GM23248 (cell line): Measurements from ENCODE around the gene RIMS1. TPM values are rescaled to one million over a fixed set of nuclear protein-coding genes. Genes with fewer than 3 reads are reported as not detected.

Experiments
- DNase-seq: peaks from one replicate; pipeline ENCODE4 v3.0.0-alpha.2; 2015
- H2AFZ ChIP-seq: fragments of 200-600 bp; sonication (generic); 2 replicates; pipeline ENCODE4 v1.6.1; 2016; ENCODE audit warnings: antibody characterized with exemption
- H3F3A ChIP-seq: fragments of 200-600 bp; sonication (generic); 2 replicates; pipeline ENCODE4 v1.6.1; 2016; ENCODE audit warnings: mild to moderate bottlenecking, antibody characterized with exemption, mixed run types; ENCODE audit not compliant: insufficient read depth
- H3K27ac ChIP-seq: fragments of 200-600 bp; sonication (generic); 2 replicates; pipeline ENCODE4 v1.5.1; 2016; ENCODE audit warnings: mild to moderate bottlenecking
- H3K27me3 ChIP-seq: fragments of 200-600 bp; sonication (generic); replicated peaks from 2 replicates; pipeline ENCODE4 v1.6.1; 2016; ENCODE audit warnings: mild to moderate bottlenecking; ENCODE audit not compliant: insufficient read depth
- H3K36me3 ChIP-seq: fragments of 200-600 bp; sonication (generic); 2 replicates; pipeline ENCODE4 v1.6.1; 2016; ENCODE audit warnings: low read depth, mild to moderate bottlenecking
- H3K4me1 ChIP-seq: fragments of 200-600 bp; sonication (generic); 2 replicates; pipeline ENCODE4 v1.6.1; 2016; ENCODE audit warnings: mild to moderate bottlenecking; ENCODE audit not compliant: insufficient read depth
- H3K4me2 ChIP-seq: fragments of 200-600 bp; sonication (generic); one replicate; pipeline ENCODE4 v1.6.1; 2016; ENCODE audit warnings: mild to moderate bottlenecking; ENCODE audit not compliant: unreplicated experiment
- H3K4me3 ChIP-seq: fragments of 200-600 bp; sonication (generic); 2 replicates; pipeline ENCODE4 v1.5.1; 2016; ENCODE audit warnings: mild to moderate bottlenecking
- H3K79me2 ChIP-seq: fragments of 200-600 bp; sonication (generic); 2 replicates; pipeline ENCODE4 v1.6.1; 2016; ENCODE audit warnings: mild to moderate bottlenecking; ENCODE audit not compliant: insufficient read depth
- H3K9ac ChIP-seq: fragments of 200-600 bp; sonication (generic); 2 replicates; pipeline ENCODE4 v1.6.1; 2016; ENCODE audit warnings: mild to moderate bottlenecking
- H3K9me2 ChIP-seq: fragments of 200-600 bp; sonication (generic); 2 replicates; pipeline ENCODE4 v1.6.1; 2016; ENCODE audit warnings: mixed run types, mild to moderate bottlenecking, moderate library complexity; ENCODE audit not compliant: insufficient read depth
- H3K9me3 ChIP-seq: fragments of 200-600 bp; sonication (generic); one replicate; pipeline ENCODE4 v1.6.1; 2017; ENCODE audit warnings: low read depth
- H4K20me1 ChIP-seq: fragments of 200-600 bp; sonication (generic); 2 replicates; pipeline ENCODE4 v1.6.0; 2016; ENCODE audit not compliant: insufficient read depth
- EZH2 ChIP-seq: fragments of 200-600 bp; sonication (generic); IDR thresholded peaks from 2 replicates; pipeline ENCODE4 v1.6.1; 2018; ENCODE audit warnings: antibody characterized with exemption, mild to moderate bottlenecking; ENCODE audit not compliant: insufficient read depth, poor library complexity, severe bottlenecking
- EZH2phosphoT487 ChIP-seq: fragments of 200-600 bp; sonication (generic); IDR thresholded peaks from 2 replicates; pipeline ENCODE4 v1.6.1; 2018; ENCODE audit warnings: antibody characterized with exemption, moderate library complexity, mild to moderate bottlenecking, low read depth; ENCODE audit not compliant: insufficient read depth
- WGBS, 2 experiments: methylation state at CpG; one replicate each; pipeline ENCODE4 v1.1.6; 2015 to 2017; ENCODE audit warnings: low lambda C conversion rate in 2 of 2, low coverage in 1 of 2; ENCODE audit errors: missing lambda C conversion rate in 2 of 2; 5-methylcytosine and 5-hydroxymethylcytosine counted together
- in situ Hi-C: fragments of 300-500 bp; cut with MboI; formaldehyde crosslinking; loops from 2 replicates; pipeline ENCODE4 v1.15.0; 2020
- polyA plus RNA-seq: library from polyadenylated mRNA; unstranded; fragments of >200 nt; fragmentation: Nextera tagmentation; extraction: Ambion mirVana; gene quantifications from 2 replicates; pipeline ENCODE4 v1.2.1, GENCODE V29; 2016
- total RNA-seq: library from RNA; depleted of rRNA; stranded (reverse); fragments of >200 nt; shearing (Covaris generic); gene quantifications from 2 replicates; pipeline ENCODE4 v1.2.3, GENCODE V29; 2014

Gene RIMS1
- total and polyA plus RNA-seq, 2 experiments from 2014 or later, result 1.8 to 10.6 TPM

DNA sequence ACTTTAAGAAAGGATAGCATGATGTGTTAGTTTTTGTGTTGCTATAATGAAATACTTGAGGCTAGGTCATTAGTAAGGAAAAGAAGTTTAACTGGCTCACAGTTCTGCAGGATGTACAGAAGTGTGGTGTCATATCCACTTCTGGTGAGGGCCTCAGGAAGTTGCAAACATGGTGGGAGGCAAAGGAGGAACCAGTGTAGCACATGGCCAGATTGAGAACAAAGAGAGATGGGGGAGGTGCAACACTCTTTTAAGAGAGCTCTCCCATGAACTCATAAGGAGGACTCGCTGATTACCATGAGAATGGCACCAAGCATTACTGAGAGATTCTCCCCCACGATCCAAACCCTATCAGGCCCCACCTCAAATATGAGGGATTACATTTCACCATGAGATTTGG, 265.4 kb downstream of the RIMS1 start:
- Histone ChIP-seq H3K4me1 (no peaks in the 10 kb centered on the region), H3K36me3 (no peaks in the 10 kb centered on the region), H3K27me3 (no peaks in the 10 kb centered on the region), H3K4me3 (no peak overlapping the region), H3F3A (no peaks in the 10 kb centered on the region), H2AFZ (no peak overlapping the region), H3K79me2 (no peaks in the 10 kb centered on the region), H3K9me3 (no peaks in the 10 kb centered on the region), H3K9me2 (no peaks in the 10 kb centered on the region), H4K20me1 (no peaks in the 10 kb centered on the region), H3K9ac (no peak overlapping the region), H3K27ac (no peak overlapping the region), H3K4me2 (no peak overlapping the region)
- 16 to 17% methylated on average over 2 of the region's 2 CpGs for WGBS, 2 experiments
- in situ Hi-C loops, result no loop called here
- no peak for TF ChIP-seq EZH2phosphoT487
- no peak for TF ChIP-seq EZH2
- no peak for DNase-seq

DNA sequence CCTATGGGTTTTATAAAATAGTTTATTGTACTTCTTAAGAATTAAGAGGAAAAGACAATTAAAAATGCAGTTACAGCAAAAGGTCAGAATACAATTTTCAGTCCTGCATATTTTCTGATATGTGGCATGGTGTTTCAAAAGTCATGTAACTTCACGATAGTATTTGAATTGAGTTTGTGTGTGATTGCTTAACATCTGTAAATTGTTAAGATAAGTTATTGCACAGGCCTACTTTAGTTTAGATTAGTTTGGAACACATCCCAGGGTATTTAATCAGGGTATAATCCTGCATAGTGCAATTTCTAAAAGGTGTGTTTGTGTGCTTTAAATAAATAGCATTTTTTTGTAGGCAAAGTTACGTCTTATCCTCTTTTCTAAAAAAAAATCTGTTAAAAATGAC, 289.6 kb downstream of the RIMS1 start:
- no peak overlapping the region for H3K4me3 ChIP-seq
- H3K4me2 ChIP-seq, result no peak overlapping the region
- H4K20me1 ChIP-seq, result no peaks in the 10 kb centered on the region
- in situ Hi-C loops, result no loop called here
- H3K36me3 ChIP-seq, result no peaks in the 10 kb centered on the region
- H2AFZ ChIP-seq, result no peak overlapping the region
- WGBS, 2 experiments, result 15 to 21% methylated on average over 2 of the region's 2 CpGs
- H3K27ac ChIP-seq, result no peak overlapping the region
- TF ChIP-seq EZH2phosphoT487, result no peak
- TF ChIP-seq EZH2, result no peak
- H3K4me1 ChIP-seq, result no peaks in the 10 kb centered on the region
- no peaks in the 10 kb centered on the region for H3K9me3 ChIP-seq
- H3F3A ChIP-seq, result no peaks in the 10 kb centered on the region
- peaks cover 17% of the 10 kb centered on the region for H3K27me3 ChIP-seq
- peaks cover 4% of the 10 kb centered on the region; the same call in 1 of the 2 replicates for H3K9me2 ChIP-seq
- H3K9ac ChIP-seq, result no peak overlapping the region
- H3K79me2 ChIP-seq, result no peaks in the 10 kb centered on the region
- no peak for DNase-seq

DNA sequence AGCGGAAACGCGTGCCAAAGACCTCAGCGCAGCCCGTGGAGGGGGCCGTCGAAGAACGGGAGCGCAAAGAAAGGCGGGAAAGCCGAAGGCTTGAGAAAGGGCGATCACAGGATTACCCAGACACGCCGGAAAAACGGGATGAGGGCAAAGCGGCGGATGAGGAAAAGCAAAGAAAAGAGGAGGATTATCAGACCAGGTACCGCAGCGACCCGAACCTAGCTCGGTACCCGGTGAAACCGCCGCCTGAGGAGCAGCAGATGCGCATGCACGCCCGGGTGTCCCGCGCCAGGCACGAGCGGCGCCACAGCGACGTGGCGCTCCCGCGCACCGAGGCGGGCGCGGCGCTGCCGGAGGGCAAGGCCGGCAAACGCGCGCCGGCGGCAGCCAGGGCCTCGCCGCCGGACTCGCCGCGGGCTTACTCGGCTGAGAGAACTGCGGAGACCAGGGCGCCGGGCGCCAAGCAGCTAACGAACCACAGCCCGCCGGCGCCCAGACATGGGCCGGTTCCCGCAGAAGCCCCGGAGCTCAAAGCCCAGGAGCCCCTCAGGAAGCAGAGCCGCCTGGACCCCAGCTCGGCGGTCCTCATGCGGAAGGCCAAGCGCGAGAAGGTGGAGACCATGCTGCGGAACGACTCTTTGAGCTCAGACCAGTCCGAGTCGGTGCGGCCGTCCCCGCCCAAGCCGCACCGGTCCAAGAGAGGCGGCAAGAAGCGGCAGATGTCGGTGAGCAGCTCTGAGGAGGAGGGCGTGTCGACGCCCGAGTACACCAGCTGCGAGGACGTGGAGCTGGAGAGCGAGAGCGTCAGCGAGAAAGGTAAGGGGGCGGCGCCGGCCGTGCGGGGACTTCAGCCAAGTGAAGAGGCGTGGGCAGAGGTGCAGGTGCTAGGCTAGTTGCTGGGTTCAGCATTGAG, 296.2 kb downstream of the RIMS1 start:
- H3F3A ChIP-seq, result no peaks in the 10 kb centered on the region
- H3K27ac ChIP-seq, result no peak overlapping the region
- no peak for TF ChIP-seq EZH2phosphoT487
- no peak for TF ChIP-seq EZH2
- peak overlapping the region; percentile 74 for H3K4me3 ChIP-seq
- 0 out of 2 replicates have a peak overlapping the region, but pooled peaks have one; percentile 30 for H3K9ac ChIP-seq
- H3K36me3 ChIP-seq, result no peaks in the 10 kb centered on the region
- no peaks in the 10 kb centered on the region for H4K20me1 ChIP-seq
- no peaks in the 10 kb centered on the region for H3K9me2 ChIP-seq
- H3K27me3 ChIP-seq, result peaks cover 46% of the 10 kb centered on the region
- WGBS, 2 experiments, result 6 to 9% methylated on average over 96 to 100 of the region's 100 CpGs
- DNase-seq, result peak; percentile 58
- H3K4me1 ChIP-seq, result 0 out of 2 replicates have a peak, but pooled peaks cover 5% of the 10 kb centered on the region
- H3K4me2 ChIP-seq, result peak overlapping the region; percentile 99
- no peaks in the 10 kb centered on the region for H3K9me3 ChIP-seq
- in situ Hi-C loops, result no loop called here
- H3K79me2 ChIP-seq, result no peaks in the 10 kb centered on the region
- peak overlapping the region; percentile 83 for H2AFZ ChIP-seq

DNA sequence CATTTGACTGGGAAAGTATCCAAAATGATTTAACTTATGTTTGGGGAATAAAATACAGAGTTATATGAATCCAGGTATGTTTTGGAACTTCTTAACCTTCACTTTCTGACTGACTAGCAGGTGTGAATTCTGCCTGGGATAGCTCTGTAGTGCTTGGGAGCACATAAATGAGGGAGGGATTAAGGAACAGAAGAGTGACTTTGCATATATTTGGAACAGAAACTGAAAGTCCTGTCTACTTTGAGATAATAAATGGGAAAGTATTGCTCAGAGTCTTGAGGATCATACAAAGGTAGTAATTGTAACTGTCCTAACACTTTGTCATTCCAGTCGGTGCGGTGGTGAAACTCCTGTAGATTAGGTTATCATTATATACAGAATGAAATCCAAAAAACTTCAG, 317.6 kb downstream of the RIMS1 start:
- no peaks in the 10 kb centered on the region for H3K36me3 ChIP-seq
- H3K9ac ChIP-seq, result no peak overlapping the region
- H3K4me3 ChIP-seq, result no peak overlapping the region
- no peak overlapping the region for H2AFZ ChIP-seq
- no peaks in the 10 kb centered on the region for H3K9me3 ChIP-seq
- no peak for TF ChIP-seq EZH2phosphoT487
- no peak for TF ChIP-seq EZH2
- H3K4me2 ChIP-seq, result no peak overlapping the region
- 17 to 25% methylated on average over 2 of the region's 2 CpGs for WGBS, 2 experiments
- no peaks in the 10 kb centered on the region for H3K9me2 ChIP-seq
- no peaks in the 10 kb centered on the region for H4K20me1 ChIP-seq
- DNase-seq, result no peak
- H3K4me1 ChIP-seq, result no peaks in the 10 kb centered on the region
- H3F3A ChIP-seq, result no peaks in the 10 kb centered on the region
- no peak overlapping the region for H3K27ac ChIP-seq
- no peaks in the 10 kb centered on the region for H3K79me2 ChIP-seq
- H3K27me3 ChIP-seq, result peaks cover 52% of the 10 kb centered on the region
- in situ Hi-C loops, result no loop called here
